M059J (cell line): Measurements from ENCODE around the gene PRMT5. TPM values are rescaled to one million over a fixed set of nuclear protein-coding genes. Genes with fewer than 3 reads are reported as not detected.

ENCODE experiments used
- DNase-seq: peaks from one replicate; pipeline ENCODE4 v3.0.0-alpha.2; 2012; ENCODE audit warnings: low read depth
- total RNA-seq: library from RNA; depleted of rRNA; stranded (reverse); fragments of >200 nt; shearing (Covaris generic); gene quantifications from 2 replicates; pipeline ENCODE4 v1.2.3, GENCODE V29; 2014

PRMT5 gene
- total RNA-seq, 1 experiment from 2014 or later: 67.3 TPM

DNA sequence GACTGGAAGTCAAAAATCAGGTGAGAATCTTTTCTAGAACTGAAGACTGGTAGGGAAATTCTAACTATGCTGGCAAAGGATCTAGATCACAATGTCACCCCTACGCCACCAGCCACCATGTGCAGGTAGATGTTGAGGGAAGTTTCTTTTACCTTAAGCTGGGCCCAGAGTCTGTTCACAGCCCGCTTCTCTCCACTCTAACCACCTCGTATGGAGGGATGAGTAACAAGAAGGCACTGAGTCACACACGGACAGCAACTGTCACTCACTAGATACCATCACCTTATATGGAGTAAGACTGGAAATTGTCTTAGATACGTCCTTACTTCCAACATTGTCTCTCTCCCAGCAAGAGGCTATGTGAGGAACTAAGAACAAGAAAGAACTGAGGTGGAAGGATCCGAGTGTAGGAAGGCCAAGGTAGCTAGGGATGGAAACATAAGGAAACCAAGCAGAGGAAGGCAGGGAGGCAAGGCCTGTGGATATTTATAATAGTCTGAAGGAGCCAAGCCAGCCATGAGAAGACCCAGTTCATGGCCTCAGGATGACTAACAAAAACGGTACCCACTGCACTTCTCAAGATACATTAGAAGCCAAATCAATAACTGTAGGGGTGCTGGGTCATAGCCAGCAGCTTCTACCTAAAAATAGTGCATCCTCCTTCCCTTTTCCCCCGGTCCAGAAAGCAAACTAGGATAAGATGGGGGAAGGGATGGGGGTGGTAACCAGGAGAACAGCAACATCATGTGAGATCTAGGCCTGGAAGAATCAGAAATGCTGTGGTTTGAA lies 30.7 kb downstream of the PRMT5 start:
- peak; percentile 85 for DNase-seq

DNA sequence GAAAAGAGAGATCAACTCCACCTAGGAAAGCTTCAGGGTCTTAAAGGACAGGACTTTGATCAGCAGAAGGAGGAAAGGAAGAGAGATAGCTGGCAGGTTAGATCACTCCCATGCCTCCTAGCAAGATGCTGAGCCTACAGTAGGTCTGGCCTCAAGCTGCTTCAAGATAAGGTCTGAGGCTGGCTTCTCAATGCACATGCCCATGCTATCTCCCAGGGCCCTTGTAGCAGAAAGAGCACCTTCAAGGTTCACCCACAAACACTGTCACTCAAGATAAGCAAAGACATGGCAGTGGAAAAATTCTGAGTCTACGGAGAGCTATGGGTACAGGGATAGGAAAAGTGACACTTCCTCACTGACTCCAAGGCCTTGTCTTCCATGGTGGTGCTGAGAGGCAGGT lies 31.8 kb downstream of the PRMT5 start:
- DNase-seq: no peak

DNA sequence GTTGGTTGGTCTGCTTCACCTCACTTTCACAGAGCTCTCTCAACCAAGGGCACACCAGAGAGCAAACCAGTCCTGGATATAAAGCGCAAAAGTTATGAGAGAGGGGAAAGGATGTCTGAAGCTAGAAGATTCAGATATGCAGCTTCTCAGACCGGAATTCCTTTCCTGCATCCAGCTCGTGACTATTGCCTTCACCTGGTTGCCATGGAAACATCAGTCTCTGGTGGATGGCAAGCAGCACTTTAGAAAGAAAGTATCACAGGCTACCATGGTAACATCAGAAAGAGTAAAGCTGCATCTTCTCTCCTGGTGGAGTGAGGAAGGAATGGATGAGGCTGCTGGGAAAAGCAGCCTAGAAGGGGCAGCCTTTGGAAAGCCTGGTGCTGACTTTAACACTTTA lies 32.4 kb downstream of the PRMT5 start:
- no peak for DNase-seq

DNA sequence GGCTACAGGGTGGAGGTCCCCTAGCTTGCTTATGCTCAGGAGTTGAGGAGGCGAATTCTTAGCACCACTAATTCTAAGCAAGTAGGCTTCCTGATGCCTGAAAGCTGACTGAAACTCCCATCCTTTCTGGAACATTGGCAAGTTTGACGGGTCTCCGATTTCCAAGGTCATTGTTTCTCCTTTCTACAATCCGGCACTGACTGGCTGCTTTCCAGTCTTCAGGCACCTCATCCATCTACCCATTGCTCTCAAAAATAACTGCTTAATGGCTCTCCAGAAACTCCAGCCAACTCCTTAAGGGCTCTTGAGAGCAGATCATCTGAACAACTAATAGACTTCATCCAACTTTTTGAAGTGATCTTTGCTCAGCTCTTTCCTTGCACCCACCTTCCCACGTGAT lies 32.8 kb downstream of the PRMT5 start:
- DNase-seq: no peak

DNA sequence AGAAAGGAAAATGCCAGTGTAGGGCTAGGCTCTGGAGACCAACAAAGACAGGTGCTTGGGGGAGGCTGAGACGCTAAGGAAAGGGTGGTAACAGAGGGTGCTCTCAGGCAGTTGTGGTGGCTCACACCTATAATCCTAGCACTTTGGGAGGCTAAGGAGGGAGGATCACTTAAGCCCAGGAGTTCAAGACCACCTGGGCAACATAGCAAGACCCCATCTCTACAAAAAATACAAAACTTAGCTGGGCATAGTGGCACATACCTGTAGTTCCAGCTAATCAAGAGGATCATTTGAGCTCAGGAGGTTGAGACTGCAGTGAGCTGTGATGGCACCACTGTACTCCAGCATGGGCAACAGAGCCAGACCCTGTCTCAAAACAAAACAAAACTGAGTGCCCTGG lies 33.8 kb downstream of the PRMT5 start:
- no peak for DNase-seq

DNA sequence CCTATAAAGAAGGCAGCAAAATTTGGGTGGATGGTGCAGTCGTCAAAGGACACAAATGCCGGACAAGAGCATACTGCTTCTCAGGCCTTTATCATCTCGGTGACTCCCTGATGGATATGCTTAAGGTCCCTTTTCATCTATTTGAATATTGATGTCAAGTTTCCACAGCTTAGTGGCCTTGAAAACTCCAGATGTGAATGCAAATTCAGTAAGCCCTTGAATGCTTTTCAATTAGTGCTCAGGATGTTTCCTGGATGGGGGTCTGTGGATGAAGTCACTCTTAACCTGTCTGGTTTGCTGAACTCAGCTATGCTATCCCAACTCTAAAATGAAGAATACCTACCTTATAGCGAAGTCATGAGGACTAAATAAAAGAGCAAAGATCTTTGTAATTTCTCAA lies 35.5 kb downstream of the PRMT5 start:
- no peak for DNase-seq

DNA sequence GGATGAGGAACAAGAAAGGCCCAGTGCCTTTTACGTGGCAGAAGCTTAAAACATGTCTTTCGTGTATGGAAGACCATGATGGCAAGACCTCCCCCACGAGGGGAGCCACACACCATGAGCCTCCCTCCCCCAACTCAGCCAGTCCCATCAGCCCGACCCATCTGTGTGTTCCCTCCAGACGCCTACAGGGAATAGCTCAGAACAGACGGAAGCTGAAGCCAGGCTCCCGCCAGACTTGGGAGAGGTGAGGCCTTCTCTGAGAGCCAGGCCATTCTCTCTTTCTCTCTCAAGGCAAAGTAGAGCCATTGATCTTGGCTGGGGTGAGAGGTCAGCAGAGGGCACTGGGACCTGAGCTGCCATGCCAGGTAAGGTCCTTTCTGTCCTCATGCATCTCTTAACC lies 36.7 kb downstream of the PRMT5 start:
- DNase-seq: no peak

DNA sequence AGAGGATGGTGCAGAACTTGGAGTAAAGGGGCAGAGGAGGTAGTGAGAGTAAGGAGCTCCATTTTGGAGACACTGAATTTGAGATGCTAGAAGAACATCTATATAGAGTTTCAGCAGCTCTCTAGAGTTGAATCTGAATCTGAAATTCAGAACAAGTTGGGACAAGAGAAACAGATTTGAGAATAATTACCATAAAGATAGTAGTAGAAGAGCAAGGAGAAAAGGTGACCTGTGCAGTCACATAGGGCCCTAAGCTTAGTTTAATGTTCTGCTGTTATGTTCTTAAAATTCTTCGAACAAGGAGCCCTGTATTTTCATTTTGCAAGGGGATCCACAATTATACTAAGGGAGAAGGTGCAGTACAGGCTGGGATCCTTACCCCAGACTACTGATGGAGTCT lies 38.8 kb downstream of the PRMT5 start:
- DNase-seq: no peak

DNA sequence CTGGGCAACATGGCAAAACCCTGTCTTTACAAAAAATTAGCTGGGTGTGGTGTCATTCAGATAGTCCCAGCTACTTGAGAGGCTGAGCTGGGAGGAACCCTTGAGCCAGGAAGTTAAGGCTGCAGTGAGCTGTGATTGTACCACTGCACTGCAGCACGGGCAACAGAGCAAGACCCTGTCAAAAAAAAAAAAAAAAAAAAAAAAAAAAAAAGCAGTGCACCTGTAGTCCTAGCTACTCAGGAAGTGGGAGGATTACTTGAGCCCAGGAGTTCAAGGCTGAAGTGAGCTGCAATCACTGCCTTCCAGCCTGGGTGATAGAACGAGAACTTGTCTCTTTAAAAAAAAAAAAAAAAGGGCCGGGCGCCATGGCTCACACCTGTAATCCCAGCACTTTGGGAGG lies 40.5 kb downstream of the PRMT5 start:
- no peak for DNase-seq

DNA sequence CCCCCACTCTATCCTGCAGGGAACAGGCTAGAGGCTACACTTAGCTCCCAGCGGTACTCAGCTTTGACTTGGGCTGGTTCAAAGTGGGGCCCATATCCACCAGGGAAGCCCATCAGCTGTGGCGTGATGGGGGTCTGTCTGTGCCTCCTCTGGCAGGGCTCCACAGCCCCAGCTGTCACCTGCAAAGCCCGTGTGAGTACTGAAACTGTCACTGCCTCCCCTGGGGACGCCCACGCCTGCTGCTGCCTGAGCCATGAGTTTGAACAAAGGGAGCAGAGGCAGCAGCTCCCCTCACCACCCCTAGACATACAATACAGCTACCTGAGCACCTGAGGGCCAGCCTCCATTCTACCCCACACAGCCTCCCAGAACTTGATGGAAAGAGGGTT lies 41.2 kb downstream of the PRMT5 start:
- DNase-seq: no peak

DNA sequence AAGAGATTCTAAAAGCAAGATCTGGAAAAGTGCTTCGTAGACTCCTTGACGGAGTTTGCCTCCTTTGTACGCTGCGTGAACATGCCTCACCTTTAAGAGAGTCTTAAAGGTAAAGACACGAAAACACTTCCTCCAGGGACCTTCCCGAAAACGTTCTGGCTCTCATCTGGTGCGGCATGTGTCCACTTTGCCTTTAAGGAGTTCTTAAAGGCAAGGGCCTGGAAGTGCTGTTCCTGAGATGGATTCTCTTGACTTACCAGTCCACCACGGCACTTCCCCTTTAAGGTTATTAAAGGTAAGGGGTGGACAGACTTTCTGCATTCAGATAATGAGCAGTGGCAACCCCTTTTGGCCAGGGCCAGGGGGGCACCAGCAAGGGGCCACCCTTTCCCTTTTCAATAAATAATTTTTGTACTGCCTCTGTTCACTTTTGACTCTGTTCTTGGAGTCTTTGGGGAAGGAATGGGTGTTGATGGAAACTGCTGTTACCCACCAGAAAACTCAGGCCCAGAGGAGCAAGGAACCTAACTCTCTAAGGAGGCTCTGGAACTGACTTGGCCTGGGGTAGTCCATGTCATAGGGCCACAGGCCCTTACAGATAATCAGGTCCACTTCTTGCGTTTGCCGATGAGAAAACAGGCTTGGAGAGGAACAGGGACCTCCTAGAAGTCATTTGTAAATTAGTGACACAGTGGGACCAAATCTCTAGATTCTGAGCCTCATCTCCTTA lies 41.8 kb downstream of the PRMT5 start:
- peak; percentile 93 for DNase-seq

DNA sequence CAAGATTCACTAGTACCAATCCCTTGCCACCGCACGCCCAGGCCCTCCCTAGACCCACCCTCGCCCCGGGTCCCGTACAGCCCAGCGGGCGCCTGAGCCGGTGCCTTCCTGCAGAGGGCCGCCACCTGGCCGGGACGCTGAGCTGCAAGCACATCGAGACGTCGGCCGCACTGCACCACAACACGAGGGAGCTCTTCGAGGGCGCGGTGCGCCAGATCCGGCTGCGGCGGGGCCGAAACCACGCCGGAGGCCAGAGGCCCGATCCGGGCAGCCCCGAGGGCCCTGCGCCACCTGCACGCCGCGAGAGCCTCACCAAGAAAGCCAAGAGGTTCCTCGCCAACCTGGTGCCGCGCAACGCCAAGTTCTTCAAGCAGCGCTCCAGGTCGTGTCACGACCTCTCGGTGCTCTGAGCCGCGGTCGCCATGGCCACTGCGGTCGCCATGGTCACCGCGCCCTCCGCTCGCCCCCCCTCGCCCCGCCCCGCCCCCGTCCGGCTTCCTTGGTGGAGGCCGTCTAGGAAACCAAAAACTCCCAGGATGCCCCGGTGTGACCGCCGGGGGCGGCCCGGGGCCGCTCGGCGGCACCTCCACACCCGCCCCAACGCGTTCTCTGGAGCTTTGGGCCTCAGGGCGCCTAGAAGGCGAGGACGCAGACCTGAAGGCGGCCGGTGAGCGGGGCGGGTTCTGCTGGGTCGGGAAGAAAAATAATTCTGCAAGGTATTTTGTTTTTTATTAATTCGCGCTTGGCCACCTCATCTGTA lies 42.5 kb downstream of the PRMT5 start:
- DNase-seq: peak; percentile 77

DNA sequence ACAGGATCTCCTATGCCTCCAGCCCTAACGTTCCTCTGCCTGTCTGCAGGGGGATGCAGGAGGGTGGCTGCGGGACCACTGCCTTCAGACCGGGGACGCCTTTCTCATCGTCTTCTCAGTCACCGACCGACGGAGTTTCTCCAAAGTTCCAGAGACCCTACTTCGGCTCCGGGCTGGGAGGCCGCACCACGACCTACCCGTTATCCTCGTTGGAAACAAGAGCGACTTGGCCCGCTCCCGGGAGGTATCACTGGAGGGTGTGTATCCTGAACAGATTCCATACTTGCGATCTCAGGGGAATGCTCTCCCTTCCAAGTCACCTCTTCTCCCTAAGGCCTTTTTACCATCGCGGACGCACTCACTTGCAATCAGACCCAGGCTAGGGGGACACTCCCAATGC lies 43.2 kb downstream of the PRMT5 start:
- no peak for DNase-seq

DNA sequence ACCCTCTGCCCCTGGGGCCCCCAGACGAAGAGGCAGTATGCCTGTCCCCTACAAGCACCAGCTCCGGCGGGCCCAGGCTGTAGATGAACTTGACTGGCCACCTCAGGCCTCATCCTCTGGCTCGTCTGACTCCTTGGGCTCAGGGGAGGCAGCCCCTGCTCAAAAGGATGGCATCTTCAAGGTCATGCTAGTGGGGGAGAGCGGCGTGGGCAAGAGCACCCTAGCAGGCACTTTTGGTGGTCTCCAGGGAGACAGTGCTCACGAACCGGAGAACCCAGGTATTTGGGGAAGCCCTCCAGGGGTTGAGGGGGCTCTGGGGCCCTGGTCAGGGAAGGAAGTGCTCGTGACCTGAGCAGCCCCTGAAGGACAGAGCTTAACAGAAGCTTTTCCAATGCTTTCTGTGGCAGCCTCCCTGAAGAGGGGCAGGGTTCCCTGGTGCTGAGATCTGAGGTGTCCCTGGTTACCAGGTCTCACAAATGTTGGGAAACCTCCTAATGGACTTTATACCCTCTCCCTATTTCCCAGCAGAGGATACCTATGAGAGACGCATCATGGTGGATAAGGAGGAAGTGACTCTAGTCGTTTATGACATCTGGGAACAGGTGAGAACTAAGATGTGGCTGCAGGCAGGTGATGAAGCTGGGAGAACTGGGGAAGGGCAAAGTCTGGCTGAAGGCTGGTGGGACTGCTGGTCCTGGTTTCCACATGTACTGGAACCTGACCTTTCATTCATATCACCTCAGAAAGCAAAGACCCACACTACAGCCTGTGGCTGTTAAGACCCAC lies 44.2 kb downstream of the PRMT5 start:
- no peak for DNase-seq

DNA sequence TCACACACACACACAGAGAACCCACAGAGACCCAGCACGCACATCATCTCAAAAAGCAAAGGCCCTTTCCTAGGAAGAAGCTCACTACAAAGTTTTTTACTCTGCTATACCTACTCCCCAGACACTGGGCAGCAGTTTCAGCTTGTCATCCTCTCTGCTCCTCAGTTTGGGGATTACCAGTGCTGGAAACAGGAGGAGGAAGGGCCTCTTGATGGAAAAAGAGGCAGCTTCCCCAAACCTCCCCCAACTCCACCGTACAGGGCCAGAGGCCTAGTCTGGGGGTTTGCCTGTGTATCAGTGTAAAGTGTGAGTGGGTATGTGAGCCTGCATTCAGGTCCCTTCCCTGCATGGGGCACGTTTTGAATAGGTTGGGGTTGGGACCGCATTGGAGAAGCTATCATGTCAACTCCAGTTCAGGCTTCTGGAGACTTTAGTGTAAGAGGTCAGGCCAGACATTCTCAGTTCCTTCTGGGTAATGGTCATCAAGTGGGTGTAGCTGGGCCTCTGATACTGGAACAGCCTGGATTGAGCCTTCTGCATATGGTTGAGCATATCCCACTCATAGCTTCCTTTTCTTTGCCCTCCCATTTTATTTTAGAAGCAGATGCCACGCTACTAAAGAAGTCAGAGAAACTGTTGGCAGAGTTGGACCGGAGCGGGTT lies 45.0 kb downstream of the PRMT5 start:
- no peak for DNase-seq

DNA sequence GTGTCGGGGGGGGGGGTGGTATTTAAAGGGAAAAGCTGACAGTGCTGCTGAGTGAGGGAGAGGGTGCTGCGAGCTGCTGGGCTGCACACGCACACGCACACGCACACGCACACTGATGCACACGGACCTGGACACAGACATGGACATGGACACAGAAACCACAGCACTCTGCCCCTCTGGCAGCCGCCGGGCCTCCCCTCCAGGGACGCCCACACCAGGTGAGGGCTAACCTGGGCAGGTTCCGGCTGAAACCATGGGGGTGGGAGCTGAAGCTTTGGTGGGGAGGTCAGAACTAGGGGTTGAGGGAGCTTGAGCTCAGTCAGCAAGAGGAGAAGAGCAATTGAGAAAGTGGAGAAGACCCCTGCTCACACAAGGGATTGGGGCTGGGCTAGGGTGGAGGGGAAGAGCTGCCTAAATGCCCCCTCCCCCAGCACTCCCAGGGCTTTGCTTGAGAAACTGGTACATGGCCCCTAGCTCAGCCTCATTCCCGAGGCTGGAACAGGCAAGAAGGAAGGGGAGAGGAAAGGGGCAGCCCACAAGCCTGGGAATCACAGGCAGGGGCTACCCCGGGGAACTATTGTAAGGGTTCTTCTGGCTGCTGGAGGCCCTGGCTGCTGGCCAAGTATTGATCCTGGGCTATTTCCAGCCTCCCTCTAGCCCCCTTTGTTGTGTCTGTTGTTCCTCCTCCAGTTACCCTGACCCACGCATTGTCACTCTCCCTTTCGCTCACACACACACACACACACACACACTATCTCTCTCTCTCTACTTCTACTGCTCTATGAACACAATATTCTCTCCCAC lies 45.8 kb downstream of the PRMT5 start, which contains the start of gene REM2:
TSS of gene REM2 (plus strand) at position 50 of the 804 bp plus-strand sequence. CDS start at position 116, 66 bp downstream.
- no peak for DNase-seq

DNA sequence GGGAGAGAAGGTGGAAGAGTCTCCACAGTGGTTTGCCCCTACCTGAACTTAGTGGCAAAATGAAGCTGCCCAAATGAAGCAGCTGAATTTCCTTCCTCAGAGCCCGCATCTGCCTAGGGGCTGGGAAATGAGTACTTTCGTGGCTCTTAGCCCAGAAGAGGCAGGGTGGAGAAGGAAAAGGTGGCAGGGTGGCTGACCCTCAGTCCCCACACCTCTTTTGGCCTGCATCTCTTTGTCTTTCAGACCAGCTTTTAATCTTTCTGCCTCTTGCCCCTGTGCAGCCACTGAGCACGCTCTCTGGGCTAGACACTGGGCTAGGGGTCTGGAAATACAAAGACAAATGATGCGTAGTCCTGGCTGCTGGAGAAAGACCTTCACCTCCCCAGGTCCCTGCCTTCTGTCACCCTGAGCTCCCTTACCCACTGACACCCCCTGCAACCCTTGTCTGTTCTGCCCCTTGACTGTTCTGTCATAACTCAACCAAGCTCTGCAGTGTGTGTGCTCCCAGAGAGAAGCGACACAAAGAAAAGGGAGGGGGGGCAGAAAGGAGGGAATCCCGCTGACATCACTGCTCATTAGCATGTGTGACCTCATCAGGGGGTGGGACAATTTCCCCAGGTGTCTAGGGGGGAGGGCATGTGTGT lies 46.5 kb downstream of the PRMT5 start:
- peak; percentile 34 for DNase-seq

DNA sequence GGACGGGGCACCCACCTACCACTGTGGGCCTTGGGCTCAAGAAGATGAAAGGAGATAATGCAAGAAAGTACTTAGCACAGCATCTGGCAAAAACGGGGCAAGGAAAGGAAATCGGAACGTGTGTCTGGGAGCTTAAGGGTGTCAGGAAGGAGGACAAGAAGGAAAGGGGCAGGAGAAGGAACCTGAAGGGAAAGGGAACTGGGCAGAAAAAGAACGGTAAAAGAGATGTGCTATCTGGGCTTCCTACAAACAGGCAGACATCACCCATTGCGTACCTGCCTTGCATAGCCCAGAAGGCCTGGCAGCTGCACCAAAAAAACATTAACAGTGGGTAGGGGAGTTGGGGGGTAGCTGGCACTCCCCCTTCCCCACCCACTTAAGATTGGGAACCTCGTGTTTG lies 47.1 kb downstream of the PRMT5 start:
- no peak for DNase-seq

DNA sequence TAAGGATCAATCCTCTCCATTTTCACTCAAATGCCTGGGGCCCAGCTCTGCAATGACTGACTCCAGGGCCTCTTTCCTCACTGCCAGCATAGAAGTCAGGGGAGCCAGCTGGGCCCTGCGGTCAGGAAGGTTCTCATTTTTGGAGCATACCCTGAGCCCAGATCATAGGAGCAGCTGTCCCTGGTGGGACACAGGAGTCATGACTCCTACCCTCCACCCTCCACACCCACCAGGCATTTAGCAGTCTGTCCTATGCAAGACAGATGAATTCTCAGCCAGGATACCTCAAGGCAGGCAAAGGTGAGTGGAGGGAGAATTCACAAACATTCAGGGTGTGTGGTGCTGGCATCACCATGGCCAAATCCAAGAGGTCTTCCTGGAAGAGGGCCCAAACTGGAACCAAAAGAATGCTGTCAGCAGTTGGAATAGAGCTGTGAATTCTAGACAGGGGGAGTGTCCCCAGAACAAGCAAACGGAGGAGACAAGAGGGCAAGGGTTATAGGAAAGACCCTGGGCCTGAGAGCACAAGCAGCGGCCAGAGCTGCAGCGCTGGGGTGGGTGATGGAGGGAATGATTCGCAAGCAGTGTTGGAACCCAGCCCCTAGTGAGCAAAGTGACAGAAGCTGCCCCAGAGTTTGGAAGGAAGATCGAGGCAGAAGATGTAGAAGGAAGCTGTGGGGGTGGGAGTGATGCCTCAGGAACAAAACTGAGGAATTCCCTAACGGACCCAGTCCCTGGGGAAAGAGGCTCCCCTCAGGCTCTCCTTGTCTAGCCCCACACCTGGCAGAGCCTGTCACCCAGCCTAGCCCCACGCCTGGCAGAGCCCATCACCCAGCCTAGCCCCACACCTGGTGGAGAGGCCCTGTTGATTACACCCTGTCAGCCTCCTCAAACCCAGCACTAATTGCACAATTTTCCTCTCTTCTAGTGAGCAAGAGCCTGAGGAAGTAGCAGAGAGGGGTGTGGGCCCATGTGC lies 50.6 kb downstream of the PRMT5 start:
- no peak for DNase-seq
